IMR-90 (cell line): ENCODE data around the gene MYO1D. TPM values are rescaled to one million over a fixed set of nuclear protein-coding genes. Genes with fewer than 3 reads are reported as not detected.
A peak's percentile ranks its signal among the peaks of the same experiment; 100 is the strongest.

Experiments
- ATAC-seq: fragments of 200-7000 bp; cut with Tn5 transposase; 2 replicates; pipeline ENCODE4 v1.9.1; 2020; ENCODE audit warnings: low read depth, mild to moderate bottlenecking, moderate library complexity
- Bru-seq: library from RNA; stranded (reverse); fragments of 400-500 nt; gene quantifications from one replicate; lab custom pipeline; 2021; lab: Mats Ljungman, UMichigan
- BruChase-seq, 2 experiments: library from RNA; stranded (reverse); fragments of 400-500 nt; gene quantifications; one replicate each; lab custom pipeline; 2021; lab: Mats Ljungman, UMichigan
- BruUV-seq: library from RNA; stranded (reverse); fragments of 400-500 nt; replicated peaks from 2 replicates; lab custom pipeline; 2021; lab: Mats Ljungman, UMichigan
- CTCF ChIA-PET: fragments of 300-600 bp; formaldehyde crosslinking; extraction: SDS; loops from one replicate; lab custom pipeline; 2021; ENCODE audit warnings: antibody characterized with exemption; lab: Yijun Ruan, JAX
- POLR2A ChIA-PET: fragments of 300-600 bp; sonication (Branson Sonifier 250); formaldehyde crosslinking; loops from one replicate; lab custom pipeline; 2022; ENCODE audit warnings: antibody characterized with exemption; ENCODE audit not compliant: unreplicated experiment; lab: Charles Lee
- DNase-seq: peaks from one replicate; pipeline ENCODE4 v3.0.0; 2013
- H2AFZ ChIP-seq: replicated peaks from 2 replicates; pipeline ENCODE3; 2013; ENCODE audit warnings: low read length, mild to moderate bottlenecking; ENCODE audit not compliant: poor library complexity
- H2AK5ac ChIP-seq: 2 replicates; pipeline ENCODE4 v1.6.1; 2013; ENCODE audit warnings: low read depth, low read length, inconsistent platforms
- H2AK9ac ChIP-seq: replicated peaks from 2 replicates; pipeline ENCODE3; 2013; ENCODE audit warnings: mild to moderate bottlenecking, low read depth, low read length, moderate library complexity; ENCODE audit not compliant: poor library complexity
- H2BK120ac ChIP-seq: 2 replicates; pipeline ENCODE4 v1.6.1; 2013; ENCODE audit warnings: low read depth, low read length, inconsistent platforms
- H2BK15ac ChIP-seq: 3 replicates; pipeline ENCODE4 v1.6.1; 2013; ENCODE audit warnings: low read depth, low read length, inconsistent platforms
- H2BK20ac ChIP-seq: 2 replicates; pipeline ENCODE4 v1.6.1; 2013; ENCODE audit warnings: low read depth, mild to moderate bottlenecking, inconsistent platforms, low read length, moderate library complexity
- H2BK5ac ChIP-seq: 2 replicates; pipeline ENCODE4 v1.6.1; 2013; ENCODE audit warnings: mild to moderate bottlenecking, low read depth, low read length, inconsistent platforms; ENCODE audit not compliant: poor library complexity, severe bottlenecking
- H3K14ac ChIP-seq: replicated peaks from 2 replicates; pipeline ENCODE4 v1.6.1; 2013; ENCODE audit warnings: low read depth, low read length, inconsistent platforms
- H3K18ac ChIP-seq: 2 replicates; pipeline ENCODE4 v1.6.1; 2013; ENCODE audit warnings: low read depth, low read length, control low read depth
- H3K23ac ChIP-seq: 2 replicates; pipeline ENCODE4 v1.6.1; 2013; ENCODE audit warnings: low read depth, low read length, inconsistent platforms
- H3K27ac ChIP-seq: 2 replicates; pipeline ENCODE4 v1.5.1; 2013; ENCODE audit warnings: mild to moderate bottlenecking, control low read depth, low read length; ENCODE audit not compliant: insufficient read depth
- H3K27me3 ChIP-seq: 2 replicates; pipeline ENCODE4 v1.6.1; 2013; ENCODE audit warnings: low read length; ENCODE audit not compliant: control insufficient read depth, insufficient read depth
- H3K36me3 ChIP-seq: 2 replicates; pipeline ENCODE4 v1.6.1; 2013; ENCODE audit warnings: low read length, mixed read lengths; ENCODE audit not compliant: control insufficient read depth, insufficient read depth
- H3K4ac ChIP-seq: 2 replicates; pipeline ENCODE4 v1.6.1; 2013; ENCODE audit warnings: low read depth, low read length, inconsistent platforms
- H3K4me1 ChIP-seq: 2 replicates; pipeline ENCODE4 v1.6.1; 2013; ENCODE audit warnings: low read length, mixed read lengths; ENCODE audit not compliant: control insufficient read depth, insufficient read depth
- H3K4me2 ChIP-seq: 2 replicates; pipeline ENCODE4 v1.6.1; 2013; ENCODE audit warnings: low read depth, mild to moderate bottlenecking, control low read depth, low read length, moderate library complexity
- H3K4me3 ChIP-seq: 2 replicates; pipeline ENCODE4 v1.5.1; 2013; ENCODE audit warnings: low read depth, mild to moderate bottlenecking, control low read depth, low read length, moderate library complexity; ENCODE audit not compliant: insufficient read depth
- H3K56ac ChIP-seq: 2 replicates; pipeline ENCODE4 v1.6.1; 2013; ENCODE audit warnings: low read length, inconsistent platforms; ENCODE audit not compliant: insufficient read depth; ENCODE audit errors: extremely low read depth
- H3K79me1 ChIP-seq, 2 experiments: 2 replicates each; pipeline ENCODE4 v1.6.1; 2013; ENCODE audit warnings: low read length in 2 of 2, inconsistent platforms in 1 of 2, low read depth in 1 of 2
- H3K9ac ChIP-seq: 2 replicates; pipeline ENCODE4 v1.6.1; 2013; ENCODE audit warnings: low read depth, low read length, control low read depth
- H3K9me1 ChIP-seq: 2 replicates; pipeline ENCODE4 v1.6.1; 2013; ENCODE audit warnings: low read length, inconsistent platforms; ENCODE audit not compliant: insufficient read depth
- H3K9me3 ChIP-seq: 2 replicates; pipeline ENCODE4 v1.6.1; 2013; ENCODE audit warnings: low read length; ENCODE audit not compliant: control insufficient read depth, insufficient read depth
- H4K20me1 ChIP-seq: 2 replicates; pipeline ENCODE4 v1.6.1; 2013; ENCODE audit warnings: low read length, inconsistent platforms; ENCODE audit not compliant: insufficient read depth
- H4K5ac ChIP-seq: 2 replicates; pipeline ENCODE4 v1.6.1; 2013; ENCODE audit warnings: mild to moderate bottlenecking, low read depth, low read length, control low read depth
- H4K8ac ChIP-seq, 2 experiments: 2 replicates each; pipeline ENCODE4 v1.6.1; 2013; ENCODE audit warnings: low read depth in 2 of 2, low read length in 2 of 2, control low read depth in 1 of 2, inconsistent platforms in 1 of 2
- H4K91ac ChIP-seq: 2 replicates; pipeline ENCODE4 v1.6.1; 2013; ENCODE audit warnings: low read depth, low read length, inconsistent platforms; ENCODE audit not compliant: insufficient read depth
- FOS ChIP-seq: fragments of 150-350 bp; IDR thresholded peaks from 2 replicates; pipeline ENCODE4 v1.6.1; 2016; ENCODE audit warnings: low read depth, low read length
- MXI1 ChIP-seq: IDR thresholded peaks from 2 replicates; pipeline ENCODE4 v1.6.1; 2012; ENCODE audit warnings: low read depth, mild to moderate bottlenecking, low read length, moderate library complexity, borderline replicate concordance
- WGBS, 2 experiments: methylation state at CpG; one replicate each; pipeline versions ENCODE4 v1.1.5 to v1.1.7; 2013; ENCODE audit warnings: missing lambda C conversion rate in 2 of 2; ENCODE audit not compliant: insufficient read length in 1 of 2; ENCODE audit errors: extremely low coverage in 2 of 2; 5-methylcytosine and 5-hydroxymethylcytosine counted together
- dilution Hi-C: fragments of 300-500 bp; cut with HindIII; formaldehyde crosslinking; loops from one replicate; pipeline ENCODE4 v1.14.3; 2018; ENCODE audit warnings: low sequenced_read_pairs; ENCODE audit not compliant: unreplicated experiment
- in situ Hi-C: fragments of 300-500 bp; cut with MboI; formaldehyde crosslinking; loops from 3 replicates; pipeline ENCODE4 v1.14.3; 2019; ENCODE audit warnings: low sequenced_read_pairs, inconsistent platforms, mixed read lengths
- intact Hi-C: fragments of 100-400 bp; cut with micrococcal nuclease; formaldehyde crosslinking; loops from 2 replicates; pipeline ENCODE4 v1.10.0; 2022
- long read RNA-seq: library from polyadenylated mRNA; unstranded; transcript quantifications from one replicate; pipeline ENCODE4 v2.0.0, GENCODE V29; 2021; ENCODE audit not compliant: unreplicated experiment
- polyA plus RNA-seq, 3 experiments: library from polyadenylated mRNA; depleted of rRNA; stranded (reverse); fragments of >200 nt; gene quantifications; 2 replicates each; pipeline ENCODE4 v1.2.3, GENCODE V29; 2012; ENCODE audit warnings: low replicate concordance in 1 of 3
- total RNA-seq: library from RNA; depleted of rRNA; stranded (reverse); fragments of >200 nt; gene quantifications from 2 replicates; pipeline ENCODE4 v1.2.3, GENCODE V29; 2012; rRNA removed

MYO1D gene
- total RNA-seq (0.56 and 0.90 TPM in 2 replicates), polyA plus RNA-seq (2012; rRNA removed) (0.63 and 0.67 TPM in 2 replicates), Bru-seq, nascent RNA (percentile 27 among the genes with signal in this experiment), BruChase-seq, experiment 1, labeled RNA remaining after a 6-hour chase (percentile 30 among the genes with signal in this experiment), BruChase-seq, experiment 2, labeled RNA remaining after a 2-hour chase (percentile 27 among the genes with signal in this experiment)
- 0.41 and 0.43 TPM in 2 replicates for polyA plus RNA-seq (2012; cell fraction: cytosol; rRNA removed)
- 0.13 and 0.42 TPM in 2 replicates for polyA plus RNA-seq (2012; cell fraction: nucleus; rRNA removed; ENCODE audit: low replicate concordance)
- long read RNA-seq, partial matches to known transcripts: 0 of 1 reads
- long read RNA-seq, other reads (novel, unspliced or antisense): 1 of 1 reads

GRCh38 chr17:32876417-32877163 lies at the start of gene MYO1D:
Gene MYO1D, minus strand, starts transcription at chr17:32877124. Its CDS starts 252 bp downstream, at chr17:32876872.
- ATAC-seq (no peak), DNase-seq (no peak)
- Histone ChIP-seq H3K9me3 (no peaks in the 10 kb centered on the region), H2BK20ac (no peak within 1 kb of the TSS), H3K27ac (no peak within 1 kb of the TSS), H2AK9ac (peak within 1 kb of the TSS; percentile 38), H2BK5ac (no peak within 1 kb of the TSS), H3K56ac (no peak within 1 kb of the TSS; the same call in 1 of the 2 replicates), H4K20me1 (no peaks in the 10 kb centered on the region), H3K4me3 (peak within 1 kb of the TSS; percentile 60), H4K91ac (no peak within 1 kb of the TSS), H2BK15ac (no peak within 1 kb of the TSS), H3K18ac (no peak within 1 kb of the TSS), H3K79me1 (no peaks in the 10 kb centered on the region), H3K14ac (no peak within 1 kb of the TSS), H3K4ac (no peak within 1 kb of the TSS), H2AFZ (peak within 1 kb of the TSS; percentile 91), H3K36me3 (no peaks in the 10 kb centered on the region), H3K9me1 (no peaks in the 10 kb centered on the region), H2AK5ac (no peak within 1 kb of the TSS), H3K9ac (peak within 1 kb of the TSS; percentile 80), H4K8ac (peak within 1 kb of the TSS in 1 of 2 experiments; percentile 80; a peak in 2 of 4 replicates), H3K27me3 (peaks cover 7% of the 10 kb centered on the region), H3K23ac (peak within 1 kb of the TSS; percentile 89), H2BK120ac (no peak within 1 kb of the TSS), H3K4me2 (peak within 1 kb of the TSS; percentile 95), H3K4me1 (peaks cover 2% of the 10 kb centered on the region), H4K5ac (no peak within 1 kb of the TSS)
- 1% methylated on average over 48 of the region's 101 CpGs; no CpG with 5 or more reads in 1 of the 2 experiments for WGBS, 2 experiments
- in situ Hi-C loops: no loop called here
- no TSS peak for BruUV-seq
- intact Hi-C loops: loop anchor here (1.0 to 5.0 kb wide), 5 partner anchors 34 to 876 kb away; partner anchors contain the start of gene TMEM98
- POLR2A ChIA-PET: no interaction called here
- no peak for TF ChIP-seq FOS
- TF ChIP-seq MXI1: 0 out of 2 replicates have a peak, but pooled peaks have one; percentile 16
- CTCF ChIA-PET: interaction anchor here (0.6 to 2.6 kb wide), 19 partner anchors 9 to 143 kb away, joined by 3 to 15 read pairs (median 4); no protein-coding TSS in a partner anchor
- dilution Hi-C loops: no loop called here
